ENCODE data around the gene CATSPERE. TPM values are rescaled to one million over a fixed set of nuclear protein-coding genes. Genes with fewer than 3 reads are reported as not detected.

Gene CATSPERE
- total and polyA plus RNA-seq, 10 of the 15 experiments (the other 5 are each of a cell fraction or from before 2014, with no cell fraction given): 0.04 to 0.24 (median 0.17) TPM; not detected in 3

- RAD21 ChIA-PET (ENCODE audit: unreplicated experiment): no interaction called here
- intact Hi-C loops (cut with micrococcal nuclease; ENCODE audit: unreplicated experiment): no loop called here
- Histone ChIP-seq H4K20me1 (ENCODE audit: control insufficient read depth, insufficient read depth) (no peaks in the 10 kb centered on the region), H3K4me2 (ENCODE audit: control insufficient read depth, insufficient read depth) (no peak overlapping the region), H3K36me3 (ENCODE audit: control insufficient read depth in 2 of 2, insufficient read depth in 2 of 2, low read length in 1 of 2) (no peaks in the 10 kb centered on the region), H3K4me1 (ENCODE audit: control insufficient read depth, insufficient read depth, low read length) (no peaks in the 10 kb centered on the region), H2AFZ (ENCODE audit: control insufficient read depth, low read depth, low read length) (no peak overlapping the region), H3K9me3 (replicated peaks; ENCODE audit: control insufficient read depth, insufficient read depth, low read length) (no peaks in the 10 kb centered on the region; the same call in 2 of the 3 replicates), H3K27ac (ENCODE audit: control insufficient read depth, insufficient read depth) (no peak overlapping the region), H3K9ac (ENCODE audit: control insufficient read depth, insufficient read depth, low read length) (no peak overlapping the region), H3K79me2 (ENCODE audit: control insufficient read depth, insufficient read depth, low read length) (no peaks in the 10 kb centered on the region), H3K4me3 (no peak overlapping the region), H3K27me3 (replicated peaks in 1 of 2; ENCODE audit: control insufficient read depth in 2 of 2, insufficient read depth in 2 of 2, low read length in 1 of 2) (no peaks in the 10 kb centered on the region)
- DNase-seq (ENCODE audit: low read depth, low spot score) (no peak), ATAC-seq (peak; percentile 61), FAIRE-seq (no peak)
- BruUV-seq (replicated peaks): no TSS peak
- 47% methylated on average over 10 of the region's 10 CpGs for WGBS (ENCODE audit: insufficient coverage, insufficient replicate concordance, low lambda C conversion rate, missing lambda C conversion rate)
- in situ Hi-C loops (cut with MboI): no loop called here
- CTCF ChIA-PET: interaction anchor here (0.5 kb wide), 1 partner anchor 616 kb away, joined by 3 read pairs; no protein-coding TSS in a partner anchor
- POLR2A ChIA-PET: no interaction called here
- SMC1A ChIA-PET (ENCODE audit: uncharacterized antibody, unreplicated experiment): no interaction called here
- TF ChIP-seq CTCF (IDR thresholded peaks at IDR 0.05 in 2 of 3, conservative IDR thresholded peaks at IDR 0.05 in 1 of 3; ENCODE audit: control insufficient read depth in 2 of 3, extremely low read depth in 1 of 3, insufficient read depth in 1 of 3, low read depth in 3 of 3, low read length in 3 of 3) (no peak), SMARCA5 (IDR thresholded peaks at IDR 0.05) (no peak), ZBTB11 (CRISPR knock-in tag; IDR thresholded peaks at IDR 0.05) (no peak), SPI1 (IDR thresholded peaks at IDR 0.05; ENCODE audit: borderline replicate concordance, insufficient read depth, low read depth, low read length) (no peak), RB1 (IDR thresholded peaks at IDR 0.05; ENCODE audit: borderline replicate concordance) (no peak), NR2F1 (conservative IDR thresholded peaks at IDR 0.05) (no peak), IKZF2 (IDR thresholded peaks at IDR 0.05) (no peak), BRCA1 (IDR thresholded peaks at IDR 0.05; ENCODE audit: low read depth, low read length) (no peak), ZBTB33 (IDR thresholded peaks at IDR 0.05) (no peak), RUNX3 (IDR thresholded peaks at IDR 0.05; ENCODE audit: low read length) (no peak), E2F8 (IDR thresholded peaks at IDR 0.05; ENCODE audit: low read depth, partially characterized antibody) (no peak), ZBED1 (IDR thresholded peaks at IDR 0.05; ENCODE audit: borderline replicate concordance) (no peak), KDM1A (IDR thresholded peaks at IDR 0.05; ENCODE audit: borderline replicate concordance) (no peak)
Observed at GRCh38 chr1:244536316-244536715, 75.2 kb downstream of the CATSPERE start.

All from GM12878 (cell line).